Anterior cingulate cortex (tissue), 58 donors: ENCODE data around the gene KMT5C.
A peak's percentile ranks its signal among the peaks of the same experiment; 100 is the strongest.

Experiments used
- DNase-seq, 58 donors: peaks; one replicate each; lab custom pipeline; 2025; lab: John Stamatoyannopoulos, UW

The KMT5C gene

DNA sequence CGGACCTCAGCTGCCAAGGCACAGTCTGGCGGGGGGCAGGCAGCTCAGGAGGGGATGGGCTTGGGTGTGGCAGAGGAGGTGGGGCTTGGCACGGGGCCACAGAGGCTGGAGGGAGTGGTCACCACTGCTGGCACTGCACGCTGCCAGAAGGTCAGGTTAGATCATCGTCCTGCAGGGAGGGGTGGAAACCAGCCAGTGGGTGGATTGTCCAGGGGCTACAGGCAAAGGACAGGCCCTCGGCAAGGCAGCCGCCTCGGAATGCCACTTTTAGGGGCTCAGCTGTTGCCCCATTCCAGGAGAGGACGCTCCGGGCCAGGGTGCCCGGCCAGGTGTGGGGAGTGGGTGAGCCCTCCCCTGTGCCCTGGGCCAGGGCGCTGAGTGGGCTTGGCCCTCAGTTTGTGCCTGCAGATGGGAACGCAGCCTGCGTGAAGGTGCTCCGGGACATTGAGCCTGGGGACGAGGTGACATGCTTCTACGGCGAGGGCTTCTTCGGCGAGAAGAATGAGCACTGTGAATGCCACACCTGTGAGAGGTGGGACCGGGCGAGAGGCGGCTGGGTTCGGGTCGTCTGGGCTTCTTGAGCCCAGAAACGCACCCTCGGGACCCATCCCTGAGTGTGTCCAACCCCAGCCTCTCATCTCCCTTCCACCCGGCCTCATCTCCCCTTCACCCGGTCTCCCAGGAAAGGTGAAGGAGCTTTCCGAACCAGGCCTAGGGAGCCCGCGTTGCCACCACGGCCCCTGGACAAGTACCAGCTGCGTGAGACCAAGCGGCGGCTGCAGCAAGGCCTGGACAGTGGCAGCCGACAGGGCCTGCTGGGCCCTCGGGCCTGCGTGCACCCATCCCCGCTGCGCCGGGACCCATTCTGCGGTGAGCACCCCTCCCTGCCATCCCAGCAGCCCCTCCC is 6.4 kb downstream of the KMT5C start:
- DNase-seq, result peak in 2 of 58 donors; percentile 30 to 46

DNA sequence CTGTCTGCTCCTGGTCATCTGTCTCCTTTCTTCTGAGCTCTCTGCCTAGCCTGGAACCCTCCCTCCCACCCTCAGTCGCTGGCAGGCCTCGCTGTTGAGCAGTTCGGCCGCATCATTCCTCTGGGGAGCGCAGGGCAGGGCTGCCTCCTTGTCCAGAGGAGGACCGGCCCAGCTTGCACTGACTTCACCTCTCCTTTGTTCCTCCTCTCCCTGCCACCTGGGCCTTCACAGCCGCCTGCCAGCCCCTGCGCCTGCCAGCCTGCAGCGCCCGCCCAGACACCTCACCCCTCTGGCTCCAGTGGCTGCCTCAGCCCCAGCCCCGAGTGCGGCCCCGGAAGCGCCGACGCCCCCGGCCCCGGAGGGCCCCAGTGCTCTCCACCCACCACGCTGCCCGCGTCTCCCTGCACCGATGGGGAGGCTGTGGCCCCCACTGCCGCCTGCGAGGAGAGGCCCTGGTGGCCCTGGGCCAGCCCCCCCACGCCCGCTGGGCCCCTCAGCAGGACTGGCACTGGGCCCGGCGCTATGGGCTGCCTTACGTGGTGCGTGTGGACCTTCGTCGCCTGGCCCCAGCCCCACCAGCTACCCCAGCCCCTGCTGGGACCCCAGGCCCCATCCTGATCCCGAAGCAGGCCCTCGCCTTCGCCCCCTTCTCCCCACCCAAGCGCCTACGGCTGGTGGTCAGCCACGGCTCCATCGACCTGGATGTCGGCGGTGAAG is 7.2 kb downstream of the KMT5C start:
- DNase-seq, result no peak

DNA sequence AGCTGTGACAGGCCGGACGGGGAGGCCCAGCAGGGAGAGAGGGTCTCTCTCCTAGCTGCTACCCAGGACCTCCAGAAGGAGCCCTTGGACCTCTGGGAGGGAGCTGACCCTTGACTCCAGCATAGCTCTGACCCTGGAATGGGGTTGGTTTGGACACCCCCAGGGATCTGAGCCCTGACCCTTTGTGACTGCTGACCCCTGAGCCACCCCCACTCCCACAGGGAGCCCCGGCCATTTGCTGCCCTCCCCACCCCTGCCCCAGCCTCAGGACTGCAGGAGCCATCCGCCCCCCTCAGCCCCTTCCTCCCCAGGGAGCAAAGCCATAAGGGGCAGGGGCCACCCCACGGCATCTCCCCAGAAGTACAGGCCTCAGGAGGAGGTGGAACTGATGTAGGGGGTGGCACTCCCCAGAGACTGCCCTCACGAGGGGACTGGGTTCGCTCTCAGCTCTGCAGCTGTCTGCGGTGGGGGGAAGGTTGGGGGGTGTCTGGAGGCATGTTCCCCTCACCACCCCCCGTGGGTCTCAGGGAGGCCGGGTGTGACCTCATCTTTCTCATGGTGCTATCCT is 7.8 kb downstream of the KMT5C start:
- no peak for DNase-seq

DNA sequence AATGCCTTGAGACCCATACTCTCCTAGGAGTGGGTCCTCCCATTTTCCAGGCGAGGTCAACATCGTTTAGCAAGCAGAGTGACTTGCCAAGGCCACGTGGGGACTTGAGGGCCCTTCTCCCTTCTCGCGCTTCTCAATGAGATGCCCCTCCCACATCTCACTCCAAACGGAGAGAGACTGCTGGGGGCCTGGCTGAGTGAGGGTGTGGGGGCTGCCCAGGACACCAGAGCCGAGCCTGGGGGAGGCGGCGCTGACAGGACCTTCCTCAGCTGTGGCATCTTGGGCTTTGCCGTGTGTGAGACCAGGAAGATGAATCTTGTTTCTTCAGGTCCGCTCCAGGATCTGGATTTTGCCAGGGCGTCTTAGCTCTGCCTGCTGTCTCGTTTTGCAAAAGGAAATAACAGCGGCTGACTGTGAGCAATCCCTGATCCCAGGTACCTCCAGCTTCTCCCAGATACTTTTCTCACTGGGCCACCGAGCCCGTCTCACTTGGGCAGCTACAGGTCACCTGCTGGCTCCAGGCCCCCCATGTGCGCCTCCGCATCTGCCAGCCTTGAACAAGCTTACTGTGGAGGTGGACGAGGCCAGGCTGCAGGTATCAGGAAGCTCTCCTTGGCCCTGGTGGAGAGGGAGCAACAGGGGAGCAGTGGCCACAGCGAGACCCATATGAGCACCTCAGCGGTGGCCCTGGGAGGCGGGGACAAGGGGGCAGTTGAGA is 8.8 kb downstream of the KMT5C start:
- no peak for DNase-seq

DNA sequence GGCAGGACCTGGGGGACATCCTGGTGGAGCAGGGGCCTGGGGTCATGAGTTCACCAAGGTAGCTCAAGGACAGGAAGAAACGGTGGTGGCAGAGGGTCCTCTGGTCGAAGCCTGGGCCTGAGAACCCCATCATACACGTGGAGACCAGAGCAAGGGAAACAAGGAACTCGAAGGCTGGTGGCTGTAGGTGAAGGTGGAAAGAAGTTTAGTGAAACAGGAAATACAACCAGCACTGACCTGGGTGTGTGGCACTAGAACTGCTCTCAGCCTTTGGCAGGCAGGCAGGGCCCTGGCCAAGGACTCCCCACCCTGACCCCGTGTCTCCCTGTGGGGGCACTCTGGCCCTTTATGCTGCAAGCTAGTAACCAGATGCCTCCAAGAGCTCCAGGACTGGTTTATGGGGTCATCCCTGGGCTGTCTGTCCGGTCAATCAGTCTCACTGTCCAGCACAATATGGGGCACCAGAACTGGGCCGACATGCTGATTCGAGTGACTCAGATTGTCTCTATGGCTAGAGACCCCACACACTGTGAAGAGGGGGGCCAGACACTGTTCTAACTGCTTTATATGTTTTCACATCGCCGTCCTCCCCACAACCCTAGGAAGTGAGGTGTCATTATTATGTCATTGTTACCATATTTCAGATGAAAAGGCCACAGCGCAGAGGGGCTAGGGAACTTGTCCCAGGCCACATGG is 11.1 kb downstream of the KMT5C start:
- no peak for DNase-seq

DNA sequence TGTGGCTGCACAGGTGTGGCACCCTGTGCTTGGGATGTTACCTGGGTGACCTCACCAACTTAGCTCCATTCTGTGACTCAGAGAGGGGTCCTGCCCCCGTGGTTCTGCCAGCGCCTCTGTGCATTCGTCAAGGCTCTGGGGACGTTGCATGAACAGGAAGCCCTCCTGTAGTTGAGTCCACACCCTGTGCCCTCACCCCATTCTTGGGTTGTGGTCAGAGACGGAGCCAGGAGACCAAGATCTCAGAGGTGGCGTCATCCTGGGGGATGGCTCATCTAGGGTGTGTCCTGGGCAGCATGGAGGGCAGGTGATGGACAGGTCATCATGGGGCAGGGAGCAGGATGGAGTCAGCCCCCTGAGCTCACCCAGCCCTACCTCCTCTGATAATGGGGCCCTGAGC is 12.4 kb downstream of the KMT5C start:
- DNase-seq, result no peak

DNA sequence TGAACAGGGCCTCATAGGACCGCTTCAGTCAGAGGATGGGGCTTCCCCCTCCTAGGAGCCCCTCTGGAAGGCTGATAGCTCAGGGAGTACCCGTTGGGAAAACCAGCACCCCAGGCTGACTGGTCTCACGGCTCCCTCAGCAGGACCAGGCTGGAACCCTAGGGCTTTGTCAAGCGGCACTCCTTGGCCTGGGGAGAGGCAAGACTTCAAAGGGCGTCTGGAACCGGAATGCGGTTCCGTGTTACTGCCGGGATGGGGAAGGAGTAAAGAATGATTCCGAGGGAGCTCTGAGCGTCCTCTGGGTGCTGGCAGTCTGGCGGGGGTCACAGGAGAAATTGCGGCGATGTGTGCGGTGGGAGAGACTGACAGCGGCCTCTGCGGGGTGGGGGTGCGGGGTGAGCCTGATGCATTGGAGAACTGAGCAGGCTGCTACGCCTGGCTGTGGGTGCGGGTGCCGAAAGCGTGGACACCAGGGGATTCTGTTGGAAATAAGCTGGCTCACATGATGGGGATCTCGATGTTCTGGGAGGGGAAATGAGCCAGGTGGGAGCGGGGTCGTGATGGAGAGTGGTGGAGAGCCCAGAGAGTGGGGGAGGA is 13.0 kb downstream of the KMT5C start:
- no peak for DNase-seq

DNA sequence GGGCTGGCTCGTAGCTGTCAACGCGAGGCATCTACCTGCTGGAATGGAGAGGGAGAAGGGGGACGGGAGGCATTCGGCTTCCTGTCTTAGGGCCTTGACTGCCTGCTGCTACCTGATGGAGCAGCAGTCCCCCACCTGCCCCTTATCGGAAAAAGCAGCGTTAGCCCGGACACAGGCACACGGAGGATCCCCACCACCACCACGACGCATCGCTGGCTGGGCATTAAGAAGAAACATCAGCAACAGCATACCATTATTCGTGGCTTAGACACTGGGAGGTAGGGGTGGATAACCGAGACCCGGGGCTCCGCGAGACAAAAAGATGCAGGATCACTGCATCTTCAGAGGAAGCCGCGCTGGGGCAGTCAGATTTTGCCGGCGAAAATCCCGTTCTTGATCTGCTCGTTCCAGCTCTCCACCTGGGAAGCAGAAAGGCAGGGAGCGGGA is 13.7 kb downstream of the KMT5C start:
- no peak for DNase-seq

DNA sequence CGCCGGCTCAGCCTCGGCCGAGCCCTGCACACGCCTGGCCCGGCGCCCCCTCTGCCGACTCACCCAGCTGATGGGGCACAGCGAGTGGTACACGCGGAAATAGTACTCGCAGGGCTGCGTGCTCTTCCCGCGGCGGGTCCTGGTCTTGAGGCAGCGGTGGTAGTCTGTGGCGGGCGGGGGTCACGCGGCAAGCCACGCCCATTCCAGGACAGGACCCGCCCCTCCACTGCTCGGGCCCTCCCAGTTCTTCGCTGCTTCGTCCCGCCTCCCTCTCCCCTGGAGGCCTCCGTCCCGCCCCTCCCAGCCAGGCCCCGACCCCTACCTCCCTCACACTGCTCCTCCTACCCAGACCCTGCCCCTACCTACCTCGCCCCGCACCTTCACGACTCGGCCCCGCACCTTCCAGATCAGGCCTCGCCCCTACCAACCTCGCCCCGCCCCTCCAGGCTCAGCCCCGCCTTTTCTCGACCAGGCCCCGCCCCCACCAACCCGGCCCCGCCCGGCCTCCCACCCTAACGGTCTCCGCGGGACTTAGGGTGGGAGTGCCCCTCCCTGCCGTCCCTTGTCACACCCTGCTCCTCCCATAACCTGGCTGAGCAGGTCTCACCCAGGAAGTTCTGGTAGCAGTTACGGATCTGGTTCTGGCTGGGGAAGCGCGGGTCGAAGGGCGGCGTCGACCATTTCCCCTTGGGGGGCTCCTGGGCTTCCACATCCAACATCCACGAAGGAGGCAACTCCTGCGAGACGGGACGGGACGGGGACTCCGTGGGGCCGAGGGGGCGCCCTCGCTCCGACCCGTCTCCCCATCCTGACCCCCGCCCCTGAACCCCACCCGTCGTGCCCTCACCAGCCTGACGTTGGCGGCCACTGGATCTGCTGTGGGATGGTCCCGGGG is 14.4 kb downstream of the KMT5C start:
- peak in 4 of 58 donors; percentile 6 to 27 (median 23) for DNase-seq

DNA sequence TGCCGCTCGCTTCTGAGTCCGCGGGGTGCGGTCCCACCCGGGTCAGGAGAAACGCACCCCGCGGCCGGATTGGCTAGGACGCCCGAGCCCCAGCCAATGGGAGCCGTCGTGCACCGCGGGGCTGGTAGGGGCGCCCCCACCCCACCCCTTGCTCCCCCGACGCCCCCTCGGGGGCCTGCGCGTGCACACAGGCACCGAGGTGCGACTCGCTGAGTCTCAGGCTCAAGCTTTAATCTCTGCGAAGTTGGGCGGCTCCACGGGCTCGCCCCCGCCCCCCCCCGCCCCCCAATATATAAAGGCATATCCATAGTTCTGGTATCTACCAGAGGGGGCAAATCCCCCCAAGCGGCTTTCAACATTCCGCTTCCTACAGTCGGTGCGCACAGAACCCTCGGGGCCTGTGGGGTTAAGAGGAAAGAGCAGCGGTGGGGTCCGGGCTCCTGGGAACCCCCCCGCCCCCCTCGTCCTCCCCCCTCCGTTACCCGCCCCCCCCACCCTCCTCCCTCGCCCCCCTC is 15.1 kb downstream of the KMT5C start, which contains the start of gene COX6B2:
Gene COX6B2 (minus strand): TSS at position 22 of the 515 bp plus-strand sequence. CDS start 198 bp downstream, outside the sequence.
- DNase-seq, result no peak

DNA sequence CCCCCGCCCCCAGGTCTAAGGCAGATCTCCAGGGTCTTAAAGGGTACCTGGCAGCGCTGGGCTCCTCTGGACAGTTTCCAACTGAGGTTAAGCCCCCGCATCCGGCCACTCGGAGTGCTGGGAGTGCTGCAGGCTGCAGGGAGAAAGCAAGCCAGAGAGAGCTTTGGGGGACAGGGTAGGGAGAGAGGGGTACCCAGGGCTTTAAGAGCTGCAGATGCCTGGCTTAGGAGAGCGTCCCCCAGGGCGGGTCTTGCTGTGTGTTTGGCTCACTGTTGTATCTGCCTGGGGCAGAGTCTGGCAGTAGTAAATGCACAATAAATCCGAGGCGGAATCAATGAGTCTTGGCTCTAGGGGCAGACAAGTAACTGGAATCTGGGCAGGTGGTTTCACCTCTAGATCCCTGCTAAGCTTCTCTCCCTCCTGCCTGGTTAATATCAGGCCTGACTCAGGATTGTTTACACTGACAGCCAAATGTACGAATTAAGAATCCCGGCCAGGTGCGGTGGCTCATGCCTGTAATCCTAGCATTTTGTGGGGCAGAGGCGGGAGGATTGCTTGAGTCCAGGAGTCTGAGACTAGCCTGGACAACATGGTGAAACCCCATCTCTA is 15.6 kb downstream of the KMT5C start:
- DNase-seq, result no peak

DNA sequence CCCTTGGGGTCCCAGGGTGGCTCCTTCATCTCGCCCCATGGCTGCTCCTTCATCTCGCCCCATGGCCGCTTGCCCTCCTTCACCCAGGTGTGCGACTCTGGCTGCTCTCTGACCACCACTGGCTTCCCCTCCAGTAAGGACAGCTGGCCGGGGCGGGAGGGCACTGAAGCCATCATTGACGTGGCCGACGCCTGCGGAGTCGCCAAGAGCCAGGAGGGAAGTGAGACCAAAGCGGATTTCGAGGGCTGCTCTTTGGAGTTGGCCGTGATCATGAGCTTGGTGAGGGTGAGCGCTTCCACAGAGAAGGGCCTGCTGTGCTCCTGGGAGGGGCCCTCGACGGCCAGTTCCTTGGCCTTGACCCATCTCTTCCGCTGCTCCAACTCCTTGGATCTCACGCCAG is 18.8 kb downstream of the KMT5C start:
- DNase-seq, result no peak

DNA sequence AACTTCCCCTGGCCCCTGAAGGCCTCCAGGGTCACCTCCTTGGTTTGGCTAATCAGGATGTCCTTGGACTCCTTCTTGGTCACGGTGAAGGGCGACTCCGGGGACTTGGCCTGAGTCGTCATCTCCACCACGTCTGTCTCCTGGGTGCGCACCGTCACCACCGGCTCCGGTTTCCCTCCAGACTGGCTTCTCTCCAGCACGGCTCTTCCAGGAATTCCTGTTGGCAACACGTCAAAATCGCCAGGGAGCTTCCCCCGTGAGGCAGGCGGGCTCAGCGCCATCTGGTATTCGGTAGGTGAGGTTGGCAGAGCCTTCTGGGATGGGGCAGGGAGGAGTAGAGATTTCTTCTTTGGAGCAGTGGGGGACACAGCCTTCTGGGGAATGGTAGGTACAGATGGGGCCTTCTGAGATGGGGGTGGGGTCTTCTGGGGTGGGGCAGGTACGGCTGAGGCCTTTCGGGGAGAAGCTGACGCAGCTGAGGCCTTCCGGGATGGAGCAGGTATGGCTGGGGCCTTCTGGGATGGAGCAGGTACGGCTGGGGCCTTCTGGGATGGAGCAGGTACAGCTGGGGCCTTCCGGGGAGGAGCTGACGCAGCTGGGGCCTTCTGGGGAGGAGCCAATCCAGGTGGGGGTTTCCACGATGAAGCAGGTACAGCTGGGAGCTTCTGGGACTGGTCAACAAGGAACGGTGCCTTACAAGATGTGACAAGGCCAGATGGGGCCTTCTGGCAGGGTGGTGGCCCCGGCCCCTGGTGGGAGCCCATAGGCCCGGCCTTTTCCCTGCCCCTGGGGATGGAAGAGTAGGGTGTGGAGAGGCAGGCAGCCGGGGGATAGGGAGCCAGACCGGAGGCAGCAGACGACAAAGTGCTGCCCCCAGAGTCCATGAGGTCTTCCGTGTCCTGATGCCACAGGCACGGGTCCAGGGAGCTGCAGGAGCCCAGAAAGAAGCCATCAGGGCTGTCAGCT is 19.6 kb downstream of the KMT5C start:
- DNase-seq, result no peak

DNA sequence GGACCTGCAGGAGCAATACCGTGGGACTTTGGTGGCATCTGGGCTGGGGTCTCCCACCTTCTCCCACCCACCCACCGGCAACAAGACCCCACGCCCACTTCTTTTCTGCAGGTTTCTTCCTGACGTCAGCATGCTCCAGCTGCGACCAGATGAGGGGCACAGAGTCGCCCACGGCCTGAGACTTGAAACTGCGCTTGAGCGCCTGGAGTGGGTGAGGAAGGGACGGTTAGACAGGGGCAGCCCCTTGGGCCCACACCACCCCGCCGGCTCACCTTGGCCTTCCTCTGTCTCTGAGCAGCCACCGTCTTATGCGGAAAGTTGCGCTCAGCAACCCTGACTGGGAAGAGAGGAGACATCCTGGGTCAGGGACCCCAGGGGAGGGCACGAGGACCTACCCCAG is 21.2 kb downstream of the KMT5C start:
- no peak for DNase-seq

DNA sequence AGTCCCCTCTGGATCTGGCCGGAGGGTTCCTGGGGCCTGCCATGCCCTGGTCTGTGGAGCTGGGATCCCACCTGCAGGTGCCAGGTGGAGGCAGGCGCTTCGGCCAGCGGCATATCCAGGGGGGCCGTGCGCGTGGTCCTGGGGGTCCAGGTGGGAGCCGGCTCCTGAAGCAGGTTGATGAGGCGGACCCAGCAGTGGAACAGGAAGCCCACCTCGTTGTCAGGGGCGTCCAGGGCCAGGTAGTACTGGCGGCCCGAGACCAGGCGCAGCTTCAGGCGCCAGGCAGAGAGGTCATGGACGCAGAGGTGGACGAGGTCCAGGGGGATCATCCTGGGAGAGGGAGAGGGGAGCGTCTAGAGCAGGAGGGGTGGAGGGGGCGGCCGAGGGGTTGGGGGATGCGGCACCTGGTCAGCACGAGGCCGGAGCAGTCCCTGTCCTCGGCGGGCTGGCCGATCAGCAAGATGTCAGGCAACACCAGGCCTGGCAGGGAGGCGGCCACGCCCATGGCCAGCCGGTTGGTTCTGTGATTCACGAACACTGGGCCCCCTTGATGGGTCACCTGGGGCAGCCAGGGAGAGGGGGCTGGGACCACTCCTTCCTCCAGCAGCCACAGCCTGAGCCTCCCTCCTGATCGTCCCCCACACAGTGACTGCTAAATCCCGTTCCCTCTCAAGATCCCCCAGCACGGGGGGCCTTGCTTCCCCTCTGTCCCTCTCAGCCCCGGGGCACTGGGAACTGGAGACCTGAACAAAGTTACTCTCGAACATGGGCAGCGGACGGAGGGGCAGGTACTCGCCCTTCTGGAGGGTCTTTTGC is 22.7 kb downstream of the KMT5C start:
- DNase-seq, result no peak
